Activated CD8-positive, alpha-beta memory T cell treated with anti-CD3 and anti-CD28 coated beads for 36 hours (primary cell): ENCODE measurements around the gene OR2V1. TPM values are rescaled to one million over a fixed set of nuclear protein-coding genes. Genes with fewer than 3 reads are reported as not detected.
"Not testable (repeated sequence)": the region's sequence is repeated elsewhere in the genome, so short reads cannot be mapped to it uniquely, and the experiment has no call there.

Source experiments
- CTCF ChIA-PET: fragments of 350-600 bp; sonication (Branson Sonifier 250); formaldehyde crosslinking; loops from one replicate; lab custom pipeline; 2021; ENCODE audit warnings: antibody characterized with exemption; lab: Charles Lee
- POLR2A ChIA-PET: fragments of 350-600 bp; sonication (Branson Sonifier 250); formaldehyde crosslinking; loops from one replicate; lab custom pipeline; 2021; ENCODE audit warnings: antibody characterized with exemption; lab: Charles Lee
- total RNA-seq, 2 experiments: library from RNA; stranded (reverse); gene quantifications; one replicate each; pipeline ENCODE4 v1.2.3, GENCODE V29; 2021

Gene OR2V1
- total RNA-seq, 2 experiments from 2014 or later, result not detected

GRCh38 chr5:181136361-181136955, 5.5 kb upstream of the OR2V1 start:
- CTCF ChIA-PET, result no interaction called here

GRCh38 chr5:181134259-181134658, 3.3 kb upstream of the OR2V1 start:
- CTCF ChIA-PET, result no interaction called here

More at GRCh38 chr5:181136361-181136955, 5.5 kb upstream of the OR2V1 start:
- POLR2A ChIA-PET, result no interaction called here

GRCh38 chr5:181133610-181134231, 2.8 kb upstream of the OR2V1 start:
- POLR2A ChIA-PET, result no interaction called here
- CTCF ChIA-PET, result no interaction called here

More at GRCh38 chr5:181134259-181134658, 3.3 kb upstream of the OR2V1 start:
- POLR2A ChIA-PET, result no interaction called here

GRCh38 chr5:181133083-181133482, 2.1 kb upstream of the OR2V1 start:
- ChIA-PET POLR2A (no interaction called here), CTCF (no interaction called here)

- POLR2A ChIA-PET, result no interaction called here
These were observed 545 bp upstream of the OR2V1 start for GRCh38 chr5:181131514-181131913.

GRCh38 chr5:181130081-181130480, 888 bp downstream of the OR2V1 start:
- CTCF ChIA-PET, POLR2A ChIA-PET: not testable (repeated sequence)

More at GRCh38 chr5:181131514-181131913, 545 bp upstream of the OR2V1 start:
- CTCF ChIA-PET, result no interaction called here

GRCh38 chr5:181129601-181130000, 1.4 kb downstream of the OR2V1 start:
- CTCF ChIA-PET, result no interaction called here
- POLR2A ChIA-PET, result no interaction called here

GRCh38 chr5:181127907-181128626, 2.9 kb downstream of the OR2V1 start:
- ChIA-PET POLR2A (no interaction called here), CTCF (interaction anchor here (0.6 kb wide), 1 partner anchor 23 kb away, joined by 4 read pairs; no protein-coding TSS in a partner anchor)

- CTCF ChIA-PET, result interaction anchor here (0.6 kb wide), 1 partner anchor 22 kb away, joined by 4 read pairs; no protein-coding TSS in a partner anchor
- POLR2A ChIA-PET, result no interaction called here
These were observed 3.5 kb downstream of the OR2V1 start for GRCh38 chr5:181127456-181127855.

- CTCF ChIA-PET, result no interaction called here
- POLR2A ChIA-PET, result no interaction called here
These were observed 4.1 kb downstream of the OR2V1 start for GRCh38 chr5:181126841-181127240.

- CTCF ChIA-PET, result no interaction called here
- POLR2A ChIA-PET, result no interaction called here
These were observed 6.4 kb downstream of the OR2V1 start for GRCh38 chr5:181124526-181124925.

GRCh38 chr5:181121675-181122561, 9.1 kb downstream of the OR2V1 start:
- ChIA-PET POLR2A (no interaction called here), CTCF (no interaction called here)

GRCh38 chr5:181120761-181121160, 10.2 kb downstream of the OR2V1 start:
- ChIA-PET CTCF (no interaction called here), POLR2A (no interaction called here)

- CTCF ChIA-PET, result no interaction called here
- POLR2A ChIA-PET, result no interaction called here
These were observed 10.7 kb downstream of the OR2V1 start for GRCh38 chr5:181120306-181120705.

- ChIA-PET POLR2A (no interaction called here), CTCF (no interaction called here)
These were observed 11.9 kb downstream of the OR2V1 start for GRCh38 chr5:181119105-181119504.

- CTCF ChIA-PET, result no interaction called here
- POLR2A ChIA-PET, result no interaction called here
These were observed 12.6 kb downstream of the OR2V1 start for GRCh38 chr5:181118369-181118768.

- POLR2A ChIA-PET, result no interaction called here
- CTCF ChIA-PET, result no interaction called here
These were observed 15.9 kb downstream of the OR2V1 start for GRCh38 chr5:181114844-181115778.

- ChIA-PET CTCF (no interaction called here), POLR2A (no interaction called here)
These were observed 16.6 kb downstream of the OR2V1 start for GRCh38 chr5:181114284-181114843.
